Neural cell (in vitro differentiated cells): ENCODE measurements around the gene KDM1A. TPM values are rescaled to one million over a fixed set of nuclear protein-coding genes. Genes with fewer than 3 reads are reported as not detected.

ENCODE experiments used
- H2AFZ ChIP-seq: fragments of 200-600, 300-800 bp; sonication (generic), shearing (Covaris generic); 2 replicates; pipeline ENCODE4 v1.6.0; 2014; ENCODE audit warnings: low read depth, mild to moderate bottlenecking, antibody characterized with exemption, low read length, moderate library complexity
- H3F3A ChIP-seq: fragments of 200-600 bp; shearing (Covaris generic); 2 replicates; pipeline ENCODE4 v1.6.1; 2016; ENCODE audit warnings: mild to moderate bottlenecking, moderate library complexity, mixed read lengths, antibody characterized with exemption, low read length; ENCODE audit not compliant: insufficient read depth, poor library complexity, severe bottlenecking
- H3K27ac ChIP-seq: fragments of 200-600, 300-800 bp; sonication (generic), shearing (Covaris generic); 2 replicates; pipeline ENCODE4 v1.5.1; 2014; ENCODE audit warnings: mild to moderate bottlenecking, low read length, moderate library complexity
- H3K27me3 ChIP-seq: fragments of 300-800, 200-600 bp; sonication (generic), shearing (Covaris generic); 2 replicates; pipeline ENCODE4 v1.6.0; 2014; ENCODE audit warnings: mild to moderate bottlenecking, low read depth, low read length, moderate library complexity; ENCODE audit not compliant: insufficient read depth
- H3K36me3 ChIP-seq: fragments of 300-800, 200-600 bp; sonication (generic), shearing (Covaris generic); 2 replicates; pipeline ENCODE4 v1.5.1; 2014; ENCODE audit warnings: mild to moderate bottlenecking, antibody characterized with exemption, low read length, moderate library complexity; ENCODE audit not compliant: insufficient read depth
- H3K4me2 ChIP-seq: fragments of 300-800, 200-600 bp; sonication (generic), shearing (Covaris generic); 2 replicates; pipeline ENCODE4 v1.6.0; 2014; ENCODE audit warnings: mild to moderate bottlenecking, low read length
- H3K4me3 ChIP-seq: fragments of 300-800, 200-600 bp; sonication (generic), shearing (Covaris generic); 2 replicates; pipeline ENCODE4 v1.5.1; 2014; ENCODE audit warnings: mild to moderate bottlenecking, low read length, moderate library complexity
- H3K79me2 ChIP-seq: fragments of 200-600 bp; shearing (Covaris generic); replicated peaks from 2 replicates; pipeline ENCODE4 v1.6.0; 2014; ENCODE audit warnings: mild to moderate bottlenecking, low read length, moderate library complexity; ENCODE audit not compliant: insufficient read depth
- H3K9ac ChIP-seq: fragments of 300-800, 200-600 bp; sonication (generic), shearing (Covaris generic); 2 replicates; pipeline ENCODE4 v1.6.1; 2016; ENCODE audit warnings: mild to moderate bottlenecking, low read length, mixed read lengths
- H3K9me2 ChIP-seq: fragments of 200-600 bp; shearing (Covaris generic); 2 replicates; pipeline ENCODE4 v1.6.1; 2016; ENCODE audit warnings: mild to moderate bottlenecking, low read length, mixed read lengths; ENCODE audit not compliant: insufficient read depth
- H3K9me3 ChIP-seq: fragments of 200-600, 300-800 bp; sonication (generic), shearing (Covaris generic); 2 replicates; pipeline ENCODE4 v1.6.1; 2016; ENCODE audit warnings: mild to moderate bottlenecking, mixed run types, low read length, moderate library complexity, mixed read lengths
- H4K20me1 ChIP-seq: fragments of 200-600 bp; shearing (Covaris generic); 2 replicates; pipeline ENCODE4 v1.6.1; 2016; ENCODE audit warnings: mild to moderate bottlenecking, mixed run types; ENCODE audit not compliant: insufficient read depth
- CTCF ChIP-seq: fragments of 450-650 bp; IDR thresholded peaks from 2 replicates; pipeline ENCODE4 v1.5.1; 2014; ENCODE audit warnings: antibody characterized with exemption, mild to moderate bottlenecking, moderate library complexity; ENCODE audit not compliant: poor library complexity, severe bottlenecking
- EP300 ChIP-seq: fragments of 450-650 bp; conservative IDR thresholded peaks from 2 replicates; pipeline ENCODE4 v1.6.1; 2014; ENCODE audit warnings: antibody characterized with exemption, mild to moderate bottlenecking, moderate library complexity; ENCODE audit not compliant: poor library complexity, severe bottlenecking
- EZH2 ChIP-seq: fragments of 200-600, 300-800 bp; shearing (Covaris generic), sonication (generic); IDR thresholded peaks from 2 replicates; pipeline ENCODE4 v1.6.1; 2014; ENCODE audit warnings: antibody characterized with exemption, low read length, borderline replicate concordance, mild to moderate bottlenecking; ENCODE audit not compliant: insufficient read depth, poor library complexity, severe bottlenecking
- MXI1 ChIP-seq: fragments of 450-650 bp; conservative IDR thresholded peaks from 2 replicates; pipeline ENCODE4 v1.6.1; 2014; ENCODE audit warnings: antibody characterized with exemption, mild to moderate bottlenecking; ENCODE audit not compliant: poor library complexity, severe bottlenecking
- POLR2AphosphoS5 ChIP-seq: IDR thresholded peaks from 2 replicates; pipeline ENCODE4 v1.6.1; 2012
- RAD21 ChIP-seq: fragments of 450-650 bp; conservative IDR thresholded peaks from 2 replicates; pipeline ENCODE4 v1.6.1; 2014; ENCODE audit warnings: antibody characterized with exemption, mild to moderate bottlenecking, moderate library complexity
- SMC3 ChIP-seq: fragments of 450-650 bp; conservative IDR thresholded peaks from 2 replicates; pipeline ENCODE4 v1.6.1; 2014; ENCODE audit warnings: antibody characterized with exemption, mild to moderate bottlenecking, moderate library complexity; ENCODE audit not compliant: poor library complexity
- TAF1 ChIP-seq: IDR thresholded peaks from 2 replicates; pipeline ENCODE4 v1.6.1; 2012; ENCODE audit warnings: low read depth
- polyA plus RNA-seq: library from polyadenylated mRNA; depleted of rRNA; stranded (reverse); fragments of >200 nt; gene quantifications from 2 replicates; pipeline ENCODE4 v1.2.3, GENCODE V29; 2014
- TF ChIP-seq, protein P1 (sequence below): IDR thresholded peaks from 2 replicates; pipeline ENCODE4 v1.6.1; 2012; ENCODE audit warnings: borderline replicate concordance

Gene KDM1A
- polyA plus RNA-seq, 1 donor from 2014 or later, result 276 TPM

DNA sequence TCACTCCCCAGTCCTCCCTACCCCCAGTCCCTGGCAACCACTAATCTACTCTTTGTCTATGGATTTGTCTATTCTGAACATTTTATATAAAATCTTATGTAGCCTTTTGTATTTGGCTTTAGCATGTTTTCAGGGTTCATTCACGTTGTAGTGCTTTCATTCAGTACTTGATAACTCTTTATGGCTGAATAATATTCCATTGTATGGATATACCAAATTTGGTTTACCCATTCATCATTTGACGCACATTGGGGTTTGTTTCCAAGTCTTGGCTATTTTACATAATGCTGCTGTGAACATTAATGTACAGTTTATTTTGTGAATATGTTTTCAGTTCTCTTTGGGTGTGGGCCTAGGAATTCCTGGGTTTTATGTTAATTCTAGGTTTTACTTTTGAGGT lies 2.6 kb downstream of the KDM1A start:
- no peak overlapping the region for H2AFZ ChIP-seq
- H3K36me3 ChIP-seq, result no peaks in the 10 kb centered on the region
- no peaks in the 10 kb centered on the region for H3K9me3 ChIP-seq
- H3K79me2 ChIP-seq, result peaks cover 71% of the 10 kb centered on the region
- peak overlapping the region; percentile 55 for H3K4me2 ChIP-seq
- no peaks in the 10 kb centered on the region for H3K27me3 ChIP-seq
- H3K4me3 ChIP-seq, result peak overlapping the region; percentile 73
- peaks cover 11% of the 10 kb centered on the region for H4K20me1 ChIP-seq
- no peak overlapping the region for H3K27ac ChIP-seq
- no peaks in the 10 kb centered on the region for H3K9me2 ChIP-seq
- TF ChIP-seq EP300 (no peak), EZH2 (no peak), POLR2AphosphoS5 (no peak), SMC3 (no peak)
- TF ChIP-seq, protein P1, sequence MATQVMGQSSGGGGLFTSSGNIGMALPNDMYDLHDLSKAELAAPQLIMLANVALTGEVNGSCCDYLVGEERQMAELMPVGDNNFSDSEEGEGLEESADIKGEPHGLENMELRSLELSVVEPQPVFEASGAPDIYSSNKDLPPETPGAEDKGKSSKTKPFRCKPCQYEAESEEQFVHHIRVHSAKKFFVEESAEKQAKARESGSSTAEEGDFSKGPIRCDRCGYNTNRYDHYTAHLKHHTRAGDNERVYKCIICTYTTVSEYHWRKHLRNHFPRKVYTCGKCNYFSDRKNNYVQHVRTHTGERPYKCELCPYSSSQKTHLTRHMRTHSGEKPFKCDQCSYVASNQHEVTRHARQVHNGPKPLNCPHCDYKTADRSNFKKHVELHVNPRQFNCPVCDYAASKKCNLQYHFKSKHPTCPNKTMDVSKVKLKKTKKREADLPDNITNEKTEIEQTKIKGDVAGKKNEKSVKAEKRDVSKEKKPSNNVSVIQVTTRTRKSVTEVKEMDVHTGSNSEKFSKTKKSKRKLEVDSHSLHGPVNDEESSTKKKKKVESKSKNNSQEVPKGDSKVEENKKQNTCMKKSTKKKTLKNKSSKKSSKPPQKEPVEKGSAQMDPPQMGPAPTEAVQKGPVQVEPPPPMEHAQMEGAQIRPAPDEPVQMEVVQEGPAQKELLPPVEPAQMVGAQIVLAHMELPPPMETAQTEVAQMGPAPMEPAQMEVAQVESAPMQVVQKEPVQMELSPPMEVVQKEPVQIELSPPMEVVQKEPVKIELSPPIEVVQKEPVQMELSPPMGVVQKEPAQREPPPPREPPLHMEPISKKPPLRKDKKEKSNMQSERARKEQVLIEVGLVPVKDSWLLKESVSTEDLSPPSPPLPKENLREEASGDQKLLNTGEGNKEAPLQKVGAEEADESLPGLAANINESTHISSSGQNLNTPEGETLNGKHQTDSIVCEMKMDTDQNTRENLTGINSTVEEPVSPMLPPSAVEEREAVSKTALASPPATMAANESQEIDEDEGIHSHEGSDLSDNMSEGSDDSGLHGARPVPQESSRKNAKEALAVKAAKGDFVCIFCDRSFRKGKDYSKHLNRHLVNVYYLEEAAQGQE, result no peak
- no peak overlapping the region for H3K9ac ChIP-seq
- H3F3A ChIP-seq, result peaks cover 6% of the 10 kb centered on the region

GRCh38 chr1:23023174-23023845 lies 4.0 kb downstream of the KDM1A start:
- Histone ChIP-seq H3F3A (peaks cover 6% of the 10 kb centered on the region), H3K36me3 (no peaks in the 10 kb centered on the region), H3K9ac (no peak overlapping the region), H3K27ac (no peak overlapping the region), H4K20me1 (peaks cover 18% of the 10 kb centered on the region), H3K27me3 (no peaks in the 10 kb centered on the region), H3K4me2 (no peak overlapping the region), H3K4me3 (no peak overlapping the region), H3K9me3 (no peaks in the 10 kb centered on the region), H3K9me2 (no peaks in the 10 kb centered on the region), H2AFZ (no peak overlapping the region), H3K79me2 (peaks cover 86% of the 10 kb centered on the region)
- TF ChIP-seq, protein P1, result no peak
- TF ChIP-seq TAF1 (no peak), CTCF (no peak), SMC3 (no peak), MXI1 (no peak), EP300 (no peak), EZH2 (no peak), POLR2AphosphoS5 (no peak), RAD21 (no peak)
